ENCODE results near the gene ADORA1.

The ADORA1 gene

DNA sequence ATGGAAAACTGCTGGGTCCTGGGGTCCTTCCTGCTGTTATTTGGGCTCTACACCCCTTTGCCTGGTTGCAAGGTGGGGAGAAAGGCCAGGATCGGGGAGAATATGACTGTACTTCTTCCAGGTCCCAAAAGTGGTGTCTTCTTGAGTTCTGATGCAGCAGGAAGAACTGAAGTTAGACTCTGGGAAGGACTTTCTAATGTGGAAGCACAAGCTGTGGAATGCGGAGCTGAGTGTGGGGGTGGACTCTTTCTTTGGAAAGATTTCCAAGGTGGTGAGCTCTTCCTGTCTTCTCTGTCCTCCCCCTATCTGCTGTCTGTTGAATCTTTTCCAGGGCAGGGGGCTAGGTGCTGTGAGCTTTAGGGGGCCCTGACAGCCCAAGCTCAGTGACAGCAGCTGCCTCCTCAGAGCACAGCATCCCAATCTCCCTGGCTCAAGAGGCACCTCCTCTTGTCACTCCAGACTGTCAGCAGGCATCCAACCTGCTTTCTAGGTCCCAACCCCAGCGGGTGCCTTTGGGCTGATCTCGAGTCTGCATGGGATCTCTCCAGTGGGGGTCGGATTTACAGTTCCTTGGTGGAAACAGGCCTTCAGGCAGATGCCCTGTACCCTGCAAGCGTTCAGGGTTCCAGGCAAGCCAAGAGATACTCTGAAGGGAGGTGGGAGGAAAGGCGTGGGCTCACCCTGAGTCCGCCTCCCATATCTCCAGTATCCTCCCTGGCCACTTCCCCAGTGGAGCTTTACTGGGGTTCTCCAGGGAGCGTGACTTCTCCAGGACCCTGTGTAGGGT is 23.2 kb downstream of the ADORA1 start:
- DNase-seq (ENCODE audit: low read depth): no peak
- no peak overlapping the region for H3K4me3 ChIP-seq (ENCODE audit: control insufficient read depth, low read depth, low read length)
- TF ChIP-seq CTCF (IDR thresholded peaks at IDR 0.05; ENCODE audit: control insufficient read depth, insufficient read depth, low read depth, low read length, missing control alignments): no peak

GRCh38 chr1:203151362-203152157 is 24.0 kb downstream of the ADORA1 start:
- no peak for TF ChIP-seq CTCF (IDR thresholded peaks at IDR 0.05; ENCODE audit: control insufficient read depth, insufficient read depth, low read depth, low read length, missing control alignments)
- no peak for DNase-seq (ENCODE audit: low read depth)
- H3K4me3 ChIP-seq (ENCODE audit: control insufficient read depth, low read depth, low read length): no peak overlapping the region

DNA sequence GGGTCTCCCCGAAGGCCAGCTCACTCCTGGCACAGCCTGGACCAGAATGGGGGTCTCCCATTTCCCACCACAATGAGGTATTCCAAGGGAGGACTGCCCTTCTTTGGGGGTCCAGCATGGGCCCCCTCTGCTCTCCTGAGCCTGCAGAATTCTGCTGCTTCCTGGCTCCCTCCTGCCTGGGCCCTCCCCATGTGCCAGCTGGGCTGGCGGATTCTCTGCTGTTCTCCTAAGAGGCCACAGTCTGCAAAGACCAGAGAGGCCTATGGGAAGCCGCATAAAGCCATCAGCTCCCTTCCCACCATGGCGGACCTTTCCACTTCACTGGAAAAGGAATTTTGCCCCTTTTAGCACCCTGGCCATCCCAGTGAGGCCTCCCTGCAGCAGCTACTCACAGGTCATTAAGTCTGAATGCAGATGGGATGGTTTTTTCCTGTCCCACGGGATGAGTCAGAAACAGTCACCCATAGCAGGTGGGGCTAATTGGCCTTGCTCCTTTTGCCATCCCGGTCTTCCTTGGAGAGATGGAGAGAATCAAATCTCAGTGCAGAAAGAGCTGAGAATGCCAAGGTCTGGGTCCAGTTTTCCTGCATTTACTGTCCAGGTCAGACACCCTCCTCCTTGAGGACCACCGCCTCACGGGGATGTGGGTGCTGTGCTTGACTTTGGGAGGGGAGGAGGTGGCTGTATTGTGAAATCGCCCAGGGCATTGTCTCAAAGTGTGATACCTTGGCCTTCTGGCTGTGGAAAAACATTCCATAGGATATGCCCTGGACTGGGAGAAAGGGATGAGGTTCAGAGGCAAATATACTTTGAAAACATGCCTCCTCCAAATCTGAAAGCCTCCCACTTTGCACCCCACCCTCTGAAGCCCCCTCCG is 24.9 kb downstream of the ADORA1 start:
- DNase-seq (ENCODE audit: low read depth): no peak
- no peak overlapping the region for H3K4me3 ChIP-seq (ENCODE audit: control insufficient read depth, low read depth, low read length)
- no peak for TF ChIP-seq CTCF (IDR thresholded peaks at IDR 0.05; ENCODE audit: control insufficient read depth, insufficient read depth, low read depth, low read length, missing control alignments)

DNA sequence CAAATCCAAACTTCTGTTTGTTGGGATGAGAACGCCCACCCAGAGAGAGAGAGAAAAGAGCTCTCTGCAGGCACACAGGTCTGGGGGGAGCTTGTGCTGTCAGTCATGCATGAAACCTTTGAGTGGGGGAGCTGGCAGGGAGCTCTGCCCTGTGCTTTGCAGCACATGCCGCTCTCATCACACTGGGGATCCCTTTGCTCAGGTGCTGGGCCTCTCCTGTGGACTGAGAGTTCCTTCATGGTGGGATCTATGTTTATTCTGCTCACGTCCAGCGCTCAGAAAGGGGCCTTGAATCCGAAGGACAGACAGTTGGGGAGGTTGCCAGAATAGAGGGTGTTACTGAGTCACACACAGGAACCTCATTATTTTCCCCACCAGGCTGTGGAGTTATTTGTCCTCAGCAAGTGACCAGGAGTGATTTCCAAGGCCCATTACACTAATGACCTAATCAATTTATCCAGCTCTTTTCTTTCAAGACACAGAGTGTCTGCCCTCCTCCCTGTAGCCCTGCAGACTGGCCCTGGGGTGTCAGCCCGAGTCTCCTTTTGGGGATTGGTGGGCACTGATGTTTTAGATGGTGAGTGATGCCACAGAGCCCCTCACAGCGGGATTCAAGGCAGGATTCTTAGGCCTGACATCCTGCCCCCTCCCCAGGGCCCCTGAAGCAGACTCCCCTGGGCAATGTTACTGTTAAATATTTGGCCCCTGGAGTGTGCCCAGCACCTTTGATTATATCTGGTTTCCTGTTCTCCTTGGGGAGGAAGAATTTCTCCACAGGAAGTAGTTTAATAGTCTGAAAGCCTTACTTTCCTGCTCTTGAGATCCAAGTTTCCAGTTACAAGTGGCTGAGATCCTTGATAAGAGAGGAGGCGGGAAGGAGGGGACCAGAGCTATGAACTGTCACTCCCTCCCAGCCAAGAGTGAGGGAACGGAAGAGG is 25.8 kb downstream of the ADORA1 start:
- TF ChIP-seq CTCF (IDR thresholded peaks at IDR 0.05; ENCODE audit: control insufficient read depth, insufficient read depth, low read depth, low read length, missing control alignments): no peak
- no peak for DNase-seq (ENCODE audit: low read depth)
- no peak overlapping the region for H3K4me3 ChIP-seq (ENCODE audit: control insufficient read depth, low read depth, low read length)

- TF ChIP-seq CTCF (IDR thresholded peaks at IDR 0.05; ENCODE audit: control insufficient read depth, insufficient read depth, low read depth, low read length, missing control alignments): no peak
- no peak overlapping the region for H3K4me3 ChIP-seq (ENCODE audit: control insufficient read depth, low read depth, low read length)
- no peak for DNase-seq (ENCODE audit: low read depth)
Measured at GRCh38 chr1:203153989-203154821, 26.7 kb downstream of the ADORA1 start.
